ENCODE results near the gene CEPT1.

GRCh38 chr1:111179968-111180533, 40.0 kb downstream of the CEPT1 start:
- TF ChIP-seq POLR2AphosphoS5 (IDR thresholded peaks at IDR 0.05; ENCODE audit: borderline replicate concordance, low read depth, low read length) = no peak
- no peak for TF ChIP-seq EZH2 (IDR thresholded peaks at IDR 0.05)
- no peak for TF ChIP-seq FOXP2 (optimal IDR thresholded peaks at IDR 0.05; ENCODE audit: control extremely low read depth, extremely low read length, insufficient read depth)

Data from SK-N-MC (cell line).